ENCODE measurements around the gene AKT3.

The AKT3 gene

GRCh38 chr1:243548516-243548915 lies 301.5 kb downstream of the AKT3 start:
- FAIRE-seq, result no peak

GRCh38 chr1:243547891-243548290 lies 302.2 kb downstream of the AKT3 start:
- no peak for FAIRE-seq

GRCh38 chr1:243546457-243546856 lies 303.6 kb downstream of the AKT3 start:
- no peak for FAIRE-seq

GRCh38 chr1:243543501-243543900 lies 306.5 kb downstream of the AKT3 start:
- FAIRE-seq, result no peak

- no peak for FAIRE-seq
These were observed 307.2 kb downstream of the AKT3 start for GRCh38 chr1:243542739-243543415.

- FAIRE-seq, result no peak
These were observed 310.4 kb downstream of the AKT3 start for GRCh38 chr1:243539636-243540035.

- peak; percentile 97 for FAIRE-seq
These were observed 315.0 kb downstream of the AKT3 start for GRCh38 chr1:243535014-243535413.

- FAIRE-seq, result no peak
These were observed 320.5 kb downstream of the AKT3 start for GRCh38 chr1:243529512-243529911.

GRCh38 chr1:243528459-243529121 lies 321.5 kb downstream of the AKT3 start:
- FAIRE-seq, result no peak

GRCh38 chr1:243526180-243526579 lies 323.9 kb downstream of the AKT3 start:
- FAIRE-seq, result no peak

- FAIRE-seq, result no peak
These were observed 325.0 kb downstream of the AKT3 start for GRCh38 chr1:243525085-243525487.

GRCh38 chr1:243523766-243524165 lies 326.3 kb downstream of the AKT3 start:
- no peak for FAIRE-seq

GRCh38 chr1:243520831-243521230 lies 329.2 kb downstream of the AKT3 start:
- FAIRE-seq, result no peak

GRCh38 chr1:243514927-243515326 lies 335.1 kb downstream of the AKT3 start:
- no peak for FAIRE-seq

GRCh38 chr1:243513726-243514491 lies 336.1 kb downstream of the AKT3 start:
- FAIRE-seq, result no peak

- FAIRE-seq, result no peak
These were observed 339.1 kb downstream of the AKT3 start for GRCh38 chr1:243510928-243511327.

GRCh38 chr1:243508943-243509342 lies 341.1 kb downstream of the AKT3 start:
- no peak for FAIRE-seq

GRCh38 chr1:243508303-243508713 lies 341.7 kb downstream of the AKT3 start:
- no peak for FAIRE-seq

- no peak for FAIRE-seq
These were observed 342.3 kb downstream of the AKT3 start for GRCh38 chr1:243507672-243508302.

GRCh38 chr1:243507001-243507671 lies 342.9 kb downstream of the AKT3 start:
- no peak for FAIRE-seq

- no peak for FAIRE-seq
These were observed 343.9 kb downstream of the AKT3 start for GRCh38 chr1:243505986-243506689.

GRCh38 chr1:243503155-243503554 lies 346.9 kb downstream of the AKT3 start:
- no peak for FAIRE-seq

Data from A204.1 (cell line).